GM19328 (cell line): ENCODE data around the gene HINT3.
"Not testable (repeated sequence)": the region's sequence is repeated elsewhere in the genome, so short reads cannot be mapped to it uniquely, and the experiment has no call there.

Experiments
- ATAC-seq: cut with Tn5 transposase; IDR thresholded peaks from one replicate; pipeline ENCODE4 v1.9.1; 2021; ENCODE audit warnings: mild to moderate bottlenecking, moderate library complexity; ENCODE audit not compliant: unreplicated experiment

HINT3 gene

DNA sequence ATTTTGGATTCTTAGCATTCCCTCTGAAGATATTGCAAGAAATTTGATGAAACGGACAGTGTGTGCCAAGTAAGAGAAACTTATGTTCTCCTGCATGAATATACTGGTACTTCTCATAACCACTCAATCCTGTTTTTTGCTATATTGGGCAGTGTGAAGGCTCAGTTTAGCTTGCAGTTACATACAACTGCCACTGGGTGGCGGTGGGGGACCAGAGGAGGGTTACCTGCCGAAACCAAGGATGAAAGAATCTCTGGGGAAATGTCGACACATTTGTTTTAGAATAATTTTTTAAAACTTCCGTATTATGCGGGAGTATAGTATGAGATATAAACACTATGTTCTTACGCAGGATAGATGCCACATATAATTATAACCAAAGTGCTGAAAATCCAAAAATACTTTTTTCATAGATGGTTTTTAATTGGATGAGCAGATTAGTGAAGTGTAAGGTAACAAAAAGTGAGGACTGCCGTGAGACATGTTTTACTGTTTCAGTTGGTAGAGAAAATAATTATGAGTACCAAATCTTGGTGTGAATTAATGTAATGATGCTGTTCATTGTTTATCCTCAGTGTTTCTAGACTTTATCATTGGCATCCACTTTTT is 39.5 kb downstream of the HINT3 start:
- ATAC-seq = peak; percentile 90

DNA sequence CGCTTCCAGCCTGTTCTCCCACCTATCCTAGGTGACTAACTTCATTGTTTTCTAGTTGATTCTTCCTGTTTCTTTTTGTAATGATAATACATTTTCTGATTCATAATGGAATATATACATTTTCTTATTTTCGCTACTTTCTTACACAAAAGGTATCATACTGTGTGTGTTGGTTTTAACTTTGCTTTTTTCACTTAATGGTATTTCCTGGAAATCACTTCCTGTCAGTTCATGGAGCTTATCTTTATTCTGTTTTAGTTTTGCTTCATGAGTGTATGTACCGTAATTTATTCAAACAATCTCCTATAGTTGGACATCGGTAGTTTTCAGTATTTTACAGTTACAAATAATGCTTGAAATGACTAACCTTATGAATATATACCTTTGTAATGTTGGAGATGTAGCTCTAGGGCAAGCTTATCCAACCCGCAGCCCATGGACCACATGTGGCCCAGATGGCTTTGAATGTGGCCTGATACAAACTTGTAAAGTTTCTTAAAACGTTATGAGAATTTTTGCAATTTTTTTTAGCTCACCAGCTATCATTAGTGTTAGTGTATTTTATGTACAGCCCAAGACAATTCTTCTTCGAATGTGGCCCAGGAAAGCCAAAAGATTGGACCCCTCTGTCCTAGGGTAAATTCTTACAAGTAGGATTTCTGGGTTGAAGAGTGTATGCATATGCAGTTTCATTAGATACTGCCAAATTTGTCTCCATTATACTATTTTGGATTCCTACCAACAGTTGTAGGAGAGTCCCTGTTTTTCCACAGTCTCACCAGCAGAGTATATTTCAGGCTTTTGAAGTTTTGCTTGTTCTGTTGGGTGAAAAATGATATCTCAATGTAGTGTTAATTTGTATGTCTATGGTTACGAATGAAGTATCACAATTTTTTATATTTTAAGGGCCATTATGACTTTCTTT is 46.4 kb downstream of the HINT3 start:
- ATAC-seq = no peak

DNA sequence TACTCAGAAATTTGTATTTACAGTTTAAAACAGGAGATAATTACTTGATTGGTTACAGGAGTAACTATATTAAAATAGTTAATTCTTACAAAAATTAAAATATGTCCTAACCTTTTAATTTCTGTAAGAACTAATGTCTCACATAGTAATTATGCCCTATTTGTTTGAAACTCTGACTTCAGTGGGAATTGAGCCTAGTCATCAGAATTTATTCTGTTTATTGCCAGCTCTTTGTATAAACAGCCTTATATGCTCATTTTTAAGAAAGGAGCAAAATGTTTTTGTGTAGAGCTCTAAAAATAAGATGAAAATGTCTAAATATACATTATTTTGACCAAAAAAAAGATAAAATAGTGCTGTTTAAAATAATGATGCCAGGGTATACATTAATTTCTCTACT is 51.2 kb downstream of the HINT3 start:
- no peak for ATAC-seq

DNA sequence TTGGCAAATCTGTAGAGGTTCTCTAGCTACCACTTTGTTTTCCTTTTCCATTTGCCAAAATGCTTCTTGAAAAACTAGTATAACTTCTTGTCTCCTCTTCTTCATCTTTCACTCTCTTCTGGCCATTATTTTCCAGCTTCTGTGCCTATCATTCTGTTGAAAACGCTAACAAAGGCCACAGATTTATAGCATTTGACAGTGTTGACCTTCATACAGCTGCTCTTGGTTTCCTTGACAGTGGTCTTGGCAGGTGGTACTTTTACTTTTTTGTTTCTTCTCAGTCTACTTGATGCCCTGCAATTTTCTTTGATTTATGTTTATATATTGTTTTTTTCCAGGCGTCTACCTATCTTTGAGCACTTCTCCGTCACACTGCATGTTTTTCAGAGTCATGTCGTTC is 53.5 kb downstream of the HINT3 start:
- no peak for ATAC-seq

DNA sequence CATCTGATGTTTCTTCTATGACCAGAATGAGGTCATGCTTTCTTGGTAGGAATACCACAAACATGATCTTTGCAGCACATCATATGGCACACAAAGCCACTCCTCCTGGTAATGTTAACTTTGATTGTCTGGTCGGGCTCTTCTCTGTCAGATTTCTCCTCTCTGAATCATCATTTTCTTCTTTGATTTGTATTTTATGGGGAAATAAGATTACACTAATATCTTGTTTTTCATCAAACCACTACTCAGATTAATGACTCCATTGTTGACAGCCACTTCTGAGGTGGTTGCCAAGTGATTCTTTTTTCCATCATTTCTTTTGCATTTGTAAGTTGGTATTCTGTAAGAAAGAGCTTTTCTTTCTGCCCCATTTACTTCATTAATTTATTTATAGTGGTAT is 59.3 kb downstream of the HINT3 start:
- ATAC-seq = no peak

DNA sequence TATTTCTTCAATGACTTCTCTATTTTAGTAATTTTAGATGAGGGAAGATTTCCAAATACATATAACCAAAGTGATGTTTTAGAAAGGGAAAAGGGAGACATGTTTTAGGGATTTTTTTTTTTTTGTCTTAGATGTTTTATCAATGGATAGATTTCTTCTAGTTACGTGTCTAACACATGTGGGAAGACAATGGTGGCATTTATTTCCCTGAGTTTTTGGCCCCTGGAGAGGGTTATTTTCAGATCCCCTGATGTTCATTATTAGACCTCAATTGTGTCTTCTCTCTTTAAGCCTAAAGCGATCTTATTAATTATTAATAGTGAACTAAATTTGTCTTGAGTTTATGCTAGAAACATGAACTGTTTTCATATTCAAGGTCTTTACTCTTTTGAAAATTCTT is 60.0 kb downstream of the HINT3 start:
- ATAC-seq = no peak

DNA sequence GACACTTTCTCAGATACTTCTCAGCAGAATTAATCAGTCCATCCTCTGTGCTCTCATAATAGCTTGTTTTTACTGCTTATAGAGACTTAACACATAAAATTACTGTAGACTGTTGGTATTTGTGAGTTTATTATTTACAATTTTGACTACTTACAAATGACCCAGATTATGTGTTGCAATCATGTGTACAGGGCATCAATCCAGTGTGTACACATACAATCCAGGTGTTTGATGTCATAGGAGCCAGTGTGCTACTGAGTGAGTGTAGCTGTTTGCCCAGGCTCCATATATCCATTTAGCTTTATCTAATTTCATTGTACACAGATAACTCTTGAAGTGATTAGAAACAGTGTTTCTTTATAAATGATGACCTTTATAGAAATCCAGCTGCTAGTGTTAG is 61.1 kb downstream of the HINT3 start:
- ATAC-seq = no peak

DNA sequence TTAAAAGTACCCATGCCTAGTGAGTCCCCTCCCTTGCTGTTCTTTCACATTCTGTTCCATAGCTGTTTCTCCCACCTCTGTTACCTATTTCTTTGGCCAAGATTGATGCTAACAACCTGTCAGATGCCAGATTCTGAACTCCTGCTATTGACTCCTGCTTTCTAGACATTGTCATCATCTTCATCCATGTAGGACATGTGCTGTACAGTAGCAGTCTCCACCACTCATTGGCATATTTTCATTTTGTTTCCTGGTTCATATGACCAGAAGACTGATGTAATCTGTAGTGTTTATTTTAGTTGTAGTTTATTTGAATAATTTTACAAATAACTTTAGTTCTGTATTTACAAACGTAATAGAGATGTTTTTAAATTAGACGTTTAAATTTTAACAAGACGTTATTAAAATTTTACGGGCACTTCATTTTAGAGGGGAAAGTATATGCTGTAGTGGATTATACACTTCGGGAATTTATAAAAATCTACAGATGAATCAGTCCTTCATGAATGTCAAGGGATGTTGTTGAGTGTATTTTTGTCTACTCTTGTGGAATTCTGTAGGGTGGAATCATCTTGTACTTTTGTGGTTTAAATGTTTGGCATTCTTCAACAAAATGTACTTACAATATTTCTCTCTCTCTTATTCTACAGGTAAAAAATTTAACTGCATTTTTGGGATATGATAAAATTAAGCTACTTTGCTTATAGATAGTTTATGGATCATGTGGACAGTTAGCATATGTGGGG is 63.9 kb downstream of the HINT3 start:
- no peak for ATAC-seq

DNA sequence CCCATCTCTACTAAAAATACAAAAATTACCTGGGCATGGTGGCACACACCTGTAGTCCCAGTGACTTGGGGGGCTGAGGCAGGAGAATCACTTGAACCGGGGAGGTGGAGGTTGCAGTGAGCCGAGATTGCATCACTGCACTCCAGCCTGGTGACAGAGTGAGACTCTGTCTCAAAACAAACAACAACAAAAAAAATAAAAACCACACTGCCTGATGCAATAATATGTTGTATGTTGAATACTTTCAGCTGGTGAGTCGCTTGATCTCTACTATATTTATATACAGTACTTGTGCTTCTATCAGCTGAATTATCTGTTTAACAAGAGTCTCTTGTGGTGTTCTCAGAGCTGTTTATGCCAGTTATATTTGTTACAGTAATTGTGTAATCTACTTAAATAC is 66.9 kb downstream of the HINT3 start:
- ATAC-seq = not testable (repeated sequence)

DNA sequence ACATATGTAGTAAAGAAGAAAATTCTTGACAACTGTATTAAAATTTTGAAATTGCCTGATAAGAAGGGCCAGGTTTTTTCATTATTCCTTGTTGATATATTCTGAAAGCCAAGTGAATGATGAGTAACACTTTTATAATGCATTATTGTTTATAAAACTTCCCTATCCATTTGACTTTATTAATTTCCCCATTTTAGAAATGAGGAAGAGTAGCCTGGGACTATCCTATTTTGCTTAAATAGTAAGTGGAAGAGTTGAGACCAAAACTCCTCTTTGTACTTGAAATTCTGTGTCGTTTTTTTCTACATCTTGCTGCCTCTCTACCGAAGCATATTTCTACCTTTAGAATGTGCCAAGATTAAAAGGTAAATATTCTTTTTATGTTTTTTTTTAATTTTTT is 69.4 kb downstream of the HINT3 start:
- no peak for ATAC-seq

DNA sequence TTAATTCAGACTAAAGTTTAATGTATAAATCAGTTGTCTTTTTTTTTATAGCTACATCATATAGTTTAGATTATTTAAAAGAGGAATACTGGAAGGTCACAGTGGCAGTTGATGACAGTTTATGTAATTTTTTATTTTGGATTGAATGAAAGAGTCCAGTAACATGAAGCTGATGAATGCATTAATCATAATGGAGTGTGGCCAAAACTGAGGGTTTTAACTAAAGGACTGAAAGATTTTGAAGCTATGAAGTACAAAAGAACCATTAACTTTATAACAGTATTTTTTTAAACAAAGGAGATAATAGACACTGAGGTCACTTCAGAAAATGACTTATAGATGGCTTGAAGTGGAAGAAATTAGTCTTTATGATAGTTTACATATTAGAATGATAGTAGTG is 71.0 kb downstream of the HINT3 start:
- ATAC-seq = no peak
